Peyer's patch (tissue), 4 donors: ENCODE results near the gene GPC6. TPM values are rescaled to one million over a fixed set of nuclear protein-coding genes. Genes with fewer than 3 reads are reported as not detected.
A peak's percentile ranks its signal among the peaks of the same experiment; 100 is the strongest.

Experiments
- DNase-seq, 3 donors: peaks; one replicate each; pipeline ENCODE4 v3.0.0-alpha.2; 2017 to 2019
- H3K27ac ChIP-seq, 4 donors: fragments of 200-600 bp; sonication (generic); one replicate each; pipeline ENCODE4 v1.5.1; 2016 to 2019
- H3K27me3 ChIP-seq, 2 donors: fragments of 200-600 bp; sonication (generic); one replicate each; pipeline ENCODE4 v1.5.1; 2019
- H3K36me3 ChIP-seq, 3 donors: fragments of 200-600 bp; sonication (generic); one replicate each; pipeline ENCODE4 v1.5.1; 2016 to 2019
- H3K4me1 ChIP-seq, 4 donors: fragments of 200-600 bp; sonication (generic); one replicate each; pipeline ENCODE4 v1.5.1; 2016 to 2019
- H3K4me3 ChIP-seq, 4 donors: fragments of 200-600 bp; sonication (generic); 1 replicate in 3 of 4; 2 replicates in 1 of 4; pipeline ENCODE4 v1.5.1; 2016 to 2019; ENCODE audit warnings: mild to moderate bottlenecking in 1 of 4
- H3K9me3 ChIP-seq, 4 donors: fragments of 200-600 bp; sonication (generic); one replicate each; pipeline ENCODE4 v1.5.1; 2016 to 2019; ENCODE audit warnings: mild to moderate bottlenecking in 1 of 4
- CTCF ChIP-seq, 6 experiments: fragments of 450-650 bp in 4 of 6; fragments of 200-600 bp in 2 of 6; sonication (generic) in 1 of 6; IDR thresholded peaks; one replicate each; pipeline ENCODE4 v1.5.1; 2017 to 2019; ENCODE audit warnings: antibody characterized with exemption in 6 of 6, mild to moderate bottlenecking in 3 of 6, moderate library complexity in 1 of 6
- POLR2A ChIP-seq, 2 donors: fragments of 450-650 bp; IDR thresholded peaks; one replicate each; pipeline ENCODE4 v1.5.1; 2017; ENCODE audit warnings: antibody characterized with exemption in 2 of 2, mild to moderate bottlenecking in 2 of 2, moderate library complexity in 2 of 2
- total RNA-seq, 4 donors: library from RNA; depleted of rRNA; stranded (reverse); fragments of >200 nt; gene quantifications; one replicate each; pipeline ENCODE4 v1.1.0, GENCODE V29; 2016

The GPC6 gene
- 10 to 100 TPM in 1 of 4 donors, 1 to 10 TPM in 3; 1.6 to 13.2 (median 2.6) TPM for total RNA-seq

GRCh38 chr13:93226623-93227279 lies at the start of gene GPC6:
TSS of gene GPC6 (plus strand) at chr13:93226807.
- DNase-seq = no peak
- TF ChIP-seq POLR2A (IDR thresholded peaks at IDR 0.05) (no peak), CTCF (IDR thresholded peaks at IDR 0.05) (no peak)

GRCh38 chr13:93180356-93180969 lies 46.1 kb upstream of the GPC6 start:
- Histone ChIP-seq H3K4me1 (no peaks in the 10 kb centered on the region), H3K4me3 (no peak overlapping the region), H3K27ac (no peak overlapping the region), H3K36me3 (no peaks in the 10 kb centered on the region), H3K27me3 (no peaks in the 10 kb centered on the region), H3K9me3 (no peaks in the 10 kb centered on the region)
- DNase-seq = no peak
- no peak for TF ChIP-seq POLR2A (IDR thresholded peaks at IDR 0.05)
- TF ChIP-seq CTCF (IDR thresholded peaks at IDR 0.05) = no peak

More at GRCh38 chr13:93226623-93227279, at the start of gene GPC6:
- Histone ChIP-seq H3K9me3 (no peaks in the 10 kb centered on the region), H3K4me1 (no peaks in the 10 kb centered on the region), H3K27me3 (no peaks in the 10 kb centered on the region), H3K27ac (peak within 1 kb of the TSS; percentile 36 to 81 (median 69)), H3K36me3 (no peaks in the 10 kb centered on the region), H3K4me3 (peak within 1 kb of the TSS; percentile 32 to 58 (median 40))

- no peaks in the 10 kb centered on the region for H3K4me1 ChIP-seq
- no peaks in the 10 kb centered on the region for H3K36me3 ChIP-seq
- no peak for TF ChIP-seq POLR2A (IDR thresholded peaks at IDR 0.05)
- no peak for TF ChIP-seq CTCF (IDR thresholded peaks at IDR 0.05)
- H3K27me3 ChIP-seq = no peaks in the 10 kb centered on the region
- no peak for DNase-seq
- no peaks in the 10 kb centered on the region for H3K9me3 ChIP-seq
- H3K4me3 ChIP-seq = no peak overlapping the region
- H3K27ac ChIP-seq = no peak overlapping the region
Observed at GRCh38 chr13:93182406-93182805, 44.2 kb upstream of the GPC6 start.

- H3K36me3 ChIP-seq = no peaks in the 10 kb centered on the region
- no peaks in the 10 kb centered on the region for H3K27me3 ChIP-seq
- no peak overlapping the region for H3K27ac ChIP-seq
- H3K4me1 ChIP-seq = no peaks in the 10 kb centered on the region
- DNase-seq = no peak
- H3K9me3 ChIP-seq = no peaks in the 10 kb centered on the region
- H3K4me3 ChIP-seq = no peak overlapping the region
- TF ChIP-seq CTCF (IDR thresholded peaks at IDR 0.05) = no peak
- TF ChIP-seq POLR2A (IDR thresholded peaks at IDR 0.05) = no peak
Observed at GRCh38 chr13:93183302-93183701, 43.3 kb upstream of the GPC6 start.

GRCh38 chr13:93190006-93190405 lies 36.6 kb upstream of the GPC6 start:
- H3K4me3 ChIP-seq = no peak overlapping the region
- no peaks in the 10 kb centered on the region for H3K36me3 ChIP-seq
- no peak overlapping the region for H3K27ac ChIP-seq
- H3K4me1 ChIP-seq = no peaks in the 10 kb centered on the region
- H3K27me3 ChIP-seq = no peaks in the 10 kb centered on the region
- TF ChIP-seq POLR2A (IDR thresholded peaks at IDR 0.05) (no peak), CTCF (IDR thresholded peaks at IDR 0.05) (no peak)
- DNase-seq = no peak
- peaks cover 0 to 4% (median 0%) of the 10 kb centered on the region in 4 donors for H3K9me3 ChIP-seq
